ENCODE data around the gene PIP5K1B. TPM values are rescaled to one million over a fixed set of nuclear protein-coding genes. Genes with fewer than 3 reads are reported as not detected.

Gene PIP5K1B
- total and polyA plus RNA-seq, 2 donors (not counting 3 experiments of a cell fraction or from before 2014, with no cell fraction given) = 0.27 TPM; not detected in 1

DNA sequence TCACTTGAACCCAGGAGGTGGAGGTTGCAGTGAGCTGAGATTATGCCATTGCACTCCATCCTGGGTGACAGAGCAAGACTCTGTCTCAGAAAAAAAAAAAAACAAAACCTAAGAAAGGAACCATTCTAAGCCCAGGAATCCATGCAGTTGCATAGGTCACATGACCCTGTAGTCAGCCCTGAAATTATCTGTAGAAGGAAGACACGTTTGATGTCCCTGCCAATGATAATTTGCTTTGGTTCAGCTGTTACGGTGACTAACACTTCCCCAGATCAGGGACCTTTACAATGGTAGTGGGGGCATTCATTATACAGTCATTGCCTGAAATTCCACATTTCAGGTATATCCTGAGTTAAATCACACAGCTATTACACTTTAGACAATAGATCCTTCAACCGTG is 258.4 kb downstream of the PIP5K1B start:
- ChIA-PET CTCF (interaction anchor here (1.2 kb wide), 1 partner anchor 12 kb away, joined by 3 read pairs; no protein-coding TSS in a partner anchor), POLR2A (no interaction called here)
- FAIRE-seq = no peak
- Histone ChIP-seq H3K9ac (replicated peaks; ENCODE audit: extremely low read depth, insufficient read depth, low read length) (no peak overlapping the region), H4K20me1 (replicated peaks; ENCODE audit: control insufficient read depth, extremely low read depth, insufficient read depth, low read length) (no peaks in the 10 kb centered on the region), H3K79me2 (ENCODE audit: control insufficient read depth, insufficient read depth, low read length) (no peaks in the 10 kb centered on the region), H3K4me3 (replicated peaks in 1 of 3; ENCODE audit: insufficient read depth in 1 of 3, low read depth in 1 of 3, low read length in 3 of 3) (no peak overlapping the region), H3K4me2 (ENCODE audit: insufficient read depth, low read length) (no peak overlapping the region), H3K4me1 (ENCODE audit: control insufficient read depth, extremely low read depth, insufficient read depth, low read length) (no peaks in the 10 kb centered on the region), H3K27ac (ENCODE audit: insufficient read depth, low read depth, low read length) (no peak overlapping the region), H3K9me1 (replicated peaks; ENCODE audit: control insufficient read depth, extremely low read depth, insufficient read depth, low read length) (no peaks in the 10 kb centered on the region), H3K9me3 (replicated peaks; ENCODE audit: control insufficient read depth, insufficient read depth, low read length) (no peaks in the 10 kb centered on the region), H3K27me3 (ENCODE audit: control insufficient read depth in 2 of 2, insufficient read depth in 2 of 2, low read length in 2 of 2) (peaks cover 0 to 5% of the 10 kb centered on the region in 2 experiments), H3K36me3 (ENCODE audit: control insufficient read depth in 2 of 2, extremely low read depth in 1 of 2, insufficient read depth in 2 of 2, low read length in 2 of 2) (no peaks in the 10 kb centered on the region), H2AFZ (ENCODE audit: low read depth, low read length) (no peak overlapping the region)
- DNase-seq (ENCODE audit: low read depth, low spot score) = no peak
- TF ChIP-seq, protein P1, sequence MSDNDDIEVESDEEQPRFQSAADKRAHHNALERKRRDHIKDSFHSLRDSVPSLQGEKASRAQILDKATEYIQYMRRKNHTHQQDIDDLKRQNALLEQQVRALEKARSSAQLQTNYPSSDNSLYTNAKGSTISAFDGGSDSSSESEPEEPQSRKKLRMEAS (IDR thresholded peaks at IDR 0.05; ENCODE audit: insufficient read depth, insufficient read length) = no peak
- TF ChIP-seq POLR2AphosphoS5 (IDR thresholded peaks at IDR 0.05; ENCODE audit: insufficient read depth, low read depth, low read length) (no peak), JUN (IDR thresholded peaks at IDR 0.05; ENCODE audit: borderline replicate concordance, insufficient read depth, insufficient read length, low read depth) (no peak), POLR2A (IDR thresholded peaks at IDR 0.05; ENCODE audit: low read depth, low read length) (no peak), MYC (IDR thresholded peaks at IDR 0.05; ENCODE audit: low read depth, low read length) (no peak), GATA2 (IDR thresholded peaks at IDR 0.05; ENCODE audit: insufficient read depth, insufficient read length, low read depth, low read length) (no peak), EZH2 (IDR thresholded peaks at IDR 0.05; ENCODE audit: borderline replicate concordance, low read depth, low read length, severe bottlenecking) (no peak), FOS (IDR thresholded peaks at IDR 0.05; ENCODE audit: borderline replicate concordance, insufficient read depth, low read length) (no peak)
- TF ChIP-seq, protein P2, sequence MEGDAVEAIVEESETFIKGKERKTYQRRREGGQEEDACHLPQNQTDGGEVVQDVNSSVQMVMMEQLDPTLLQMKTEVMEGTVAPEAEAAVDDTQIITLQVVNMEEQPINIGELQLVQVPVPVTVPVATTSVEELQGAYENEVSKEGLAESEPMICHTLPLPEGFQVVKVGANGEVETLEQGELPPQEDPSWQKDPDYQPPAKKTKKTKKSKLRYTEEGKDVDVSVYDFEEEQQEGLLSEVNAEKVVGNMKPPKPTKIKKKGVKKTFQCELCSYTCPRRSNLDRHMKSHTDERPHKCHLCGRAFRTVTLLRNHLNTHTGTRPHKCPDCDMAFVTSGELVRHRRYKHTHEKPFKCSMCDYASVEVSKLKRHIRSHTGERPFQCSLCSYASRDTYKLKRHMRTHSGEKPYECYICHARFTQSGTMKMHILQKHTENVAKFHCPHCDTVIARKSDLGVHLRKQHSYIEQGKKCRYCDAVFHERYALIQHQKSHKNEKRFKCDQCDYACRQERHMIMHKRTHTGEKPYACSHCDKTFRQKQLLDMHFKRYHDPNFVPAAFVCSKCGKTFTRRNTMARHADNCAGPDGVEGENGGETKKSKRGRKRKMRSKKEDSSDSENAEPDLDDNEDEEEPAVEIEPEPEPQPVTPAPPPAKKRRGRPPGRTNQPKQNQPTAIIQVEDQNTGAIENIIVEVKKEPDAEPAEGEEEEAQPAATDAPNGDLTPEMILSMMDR (IDR thresholded peaks at IDR 0.05; ENCODE audit: extremely low read depth in 1 of 2, insufficient read depth in 1 of 2, low read depth in 1 of 2, low read length in 2 of 2) = no peak
- intact Hi-C loops (cut with micrococcal nuclease) (no loop called here), dilution Hi-C loops (cut with MboI; ENCODE audit: extremely low pct_ligation_motif_present, low sequenced_read_pairs) (no loop called here)
- BruUV-seq (replicated peaks) = no TSS peak
